ENCODE results near the gene SLC4A9. TPM values are rescaled to one million over a fixed set of nuclear protein-coding genes. Genes with fewer than 3 reads are reported as not detected.

SLC4A9 gene
- polyA plus RNA-seq (2011; rRNA removed) (not detected in 2 replicates), polyA minus RNA-seq (2011; rRNA and poly(A)+ RNA removed) (not detected in 2 replicates)

DNA sequence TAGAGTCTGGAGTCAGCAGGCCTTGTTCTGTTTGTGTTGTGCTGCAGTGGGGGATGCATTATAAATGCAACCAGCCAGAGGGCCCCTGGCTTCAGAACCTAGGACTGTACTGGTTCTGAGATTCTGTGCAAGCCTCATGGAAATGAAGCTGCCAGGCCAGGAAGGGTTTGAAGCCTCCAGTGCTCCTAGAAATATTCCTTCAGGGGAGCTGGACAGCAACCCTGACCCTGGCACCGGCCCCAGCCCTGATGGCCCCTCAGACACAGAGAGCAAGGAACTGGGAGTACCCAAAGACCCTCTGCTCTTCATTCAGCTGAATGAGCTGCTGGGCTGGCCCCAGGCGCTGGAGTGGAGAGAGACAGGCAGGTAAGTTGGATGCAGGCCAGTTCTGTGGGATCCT lies at the start of gene SLC4A9:
Gene SLC4A9 (plus strand): TSS at position 94 of the 400 bp plus-strand sequence. CDS start 43 bp downstream, at position 137.
- CTCF ChIA-PET = interaction anchor here (0.9 to 11.3 kb wide), 8 partner anchors 8 to 360 kb away, joined by 3 to 230 read pairs (median 5); partner anchors contain the start of genes HBEGF, IK and NDUFA2
- Histone ChIP-seq H3K27me3 (ENCODE audit: control insufficient read depth, insufficient read depth, low read length) (no peaks in the 10 kb centered on the region), H3K36me3 (ENCODE audit: control insufficient read depth, insufficient read depth, low read length) (no peaks in the 10 kb centered on the region), H3K4me3 (ENCODE audit: low read depth, low read length) (no peak within 1 kb of the TSS)
- DNase-seq (ENCODE audit: low read depth) = no peak
- no peak for TF ChIP-seq CTCF (IDR thresholded peaks at IDR 0.05; ENCODE audit: insufficient read depth, low read depth, low read length)
- POLR2A ChIA-PET = no interaction called here

DNA sequence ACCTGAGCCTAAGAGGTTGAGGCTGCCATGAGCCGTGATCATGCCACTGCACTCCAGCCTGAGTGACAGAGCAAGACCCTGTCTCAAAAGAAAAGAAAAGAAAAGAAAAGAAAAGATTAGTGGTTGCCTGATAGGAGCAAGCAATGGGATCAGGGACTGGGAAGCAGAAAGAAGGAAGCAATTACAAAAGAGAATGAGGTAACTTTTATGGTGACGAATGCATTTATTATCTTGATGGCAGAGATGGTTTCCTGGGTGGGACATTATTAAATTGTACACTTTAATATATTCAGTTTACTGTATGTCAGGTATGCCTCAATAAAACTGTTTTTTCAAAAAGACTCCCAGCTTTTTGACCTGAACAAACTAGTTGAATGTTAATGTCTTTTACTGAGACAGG lies 49.6 kb upstream of the SLC4A9 start:
- no peaks in the 10 kb centered on the region for H3K36me3 ChIP-seq (ENCODE audit: control insufficient read depth, insufficient read depth, low read length)
- POLR2A ChIA-PET = no interaction called here
- CTCF ChIA-PET = interaction anchor here (1.0 to 2.4 kb wide), 3 partner anchors 36 to 66 kb away, joined by 3 to 14 read pairs (median 3); partner anchors contain the start of gene HBEGF
- no peak for DNase-seq (ENCODE audit: low read depth)
- no peak for TF ChIP-seq CTCF (IDR thresholded peaks at IDR 0.05; ENCODE audit: insufficient read depth, low read depth, low read length)
- H3K27me3 ChIP-seq (ENCODE audit: control insufficient read depth, insufficient read depth, low read length) = no peaks in the 10 kb centered on the region
- H3K4me3 ChIP-seq (ENCODE audit: low read depth, low read length) = no peak overlapping the region

DNA sequence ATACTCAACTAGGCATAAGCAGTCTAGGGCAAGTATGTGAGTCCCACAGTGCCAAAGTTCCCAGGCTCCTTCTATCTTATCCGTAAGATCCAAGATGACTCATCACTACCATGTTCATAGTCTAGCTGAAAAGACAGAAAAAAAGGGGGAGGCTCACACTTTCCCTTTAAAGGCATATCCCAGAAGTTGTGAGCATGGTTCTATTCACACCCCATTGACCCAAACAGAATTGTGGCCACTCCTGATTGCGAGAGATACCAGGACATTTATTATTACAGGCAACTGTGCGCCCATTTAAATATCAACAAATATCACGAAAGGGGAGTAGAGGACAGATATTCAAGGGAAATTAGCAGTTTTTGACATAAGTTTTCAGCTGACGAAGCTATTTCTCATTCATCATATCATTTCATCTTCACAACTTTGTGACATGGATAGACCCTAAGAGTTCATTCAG lies 49.0 kb upstream of the SLC4A9 start:
- H3K4me3 ChIP-seq (ENCODE audit: low read depth, low read length) = no peak overlapping the region
- DNase-seq (ENCODE audit: low read depth) = peak; percentile 37
- ChIA-PET CTCF (interaction anchor here (1.0 to 2.4 kb wide), 3 partner anchors 35 to 67 kb away, joined by 3 to 14 read pairs (median 3); partner anchors contain the start of gene HBEGF), POLR2A (no interaction called here)
- no peak for TF ChIP-seq CTCF (IDR thresholded peaks at IDR 0.05; ENCODE audit: insufficient read depth, low read depth, low read length)
- H3K36me3 ChIP-seq (ENCODE audit: control insufficient read depth, insufficient read depth, low read length) = no peaks in the 10 kb centered on the region
- H3K27me3 ChIP-seq (ENCODE audit: control insufficient read depth, insufficient read depth, low read length) = no peaks in the 10 kb centered on the region

- H3K27me3 ChIP-seq (ENCODE audit: control insufficient read depth, insufficient read depth, low read length) = no peaks in the 10 kb centered on the region
- H3K4me3 ChIP-seq (ENCODE audit: low read depth, low read length) = no peak overlapping the region
- no peak for TF ChIP-seq CTCF (IDR thresholded peaks at IDR 0.05; ENCODE audit: insufficient read depth, low read depth, low read length)
- POLR2A ChIA-PET = interaction anchor here (0.5 kb wide), 1 partner anchor 18 kb away, joined by 4 read pairs; no protein-coding TSS in a partner anchor
- DNase-seq (ENCODE audit: low read depth) = peak; percentile 74
- CTCF ChIA-PET = interaction anchor here (2.4 kb wide), 1 partner anchor 68 kb away, joined by 14 read pairs; no protein-coding TSS in a partner anchor
- H3K36me3 ChIP-seq (ENCODE audit: control insufficient read depth, insufficient read depth, low read length) = no peaks in the 10 kb centered on the region
Observed at GRCh38 chr5:140312067-140312790, 47.8 kb upstream of the SLC4A9 start.

- no peak for TF ChIP-seq CTCF (IDR thresholded peaks at IDR 0.05; ENCODE audit: insufficient read depth, low read depth, low read length)
- no peak overlapping the region for H3K4me3 ChIP-seq (ENCODE audit: low read depth, low read length)
- no peak for DNase-seq (ENCODE audit: low read depth)
- no peaks in the 10 kb centered on the region for H3K27me3 ChIP-seq (ENCODE audit: control insufficient read depth, insufficient read depth, low read length)
- ChIA-PET POLR2A (no interaction called here), CTCF (interaction anchor here (2.4 kb wide), 1 partner anchor 68 kb away, joined by 14 read pairs; no protein-coding TSS in a partner anchor)
- H3K36me3 ChIP-seq (ENCODE audit: control insufficient read depth, insufficient read depth, low read length) = no peaks in the 10 kb centered on the region
Observed at GRCh38 chr5:140312791-140313189, 47.2 kb upstream of the SLC4A9 start.

Measured in BJ (cell line).